Esophagus muscularis mucosa (tissue), 4 donors: Measurements from ENCODE around the gene DEUP1. TPM values are rescaled to one million over a fixed set of nuclear protein-coding genes. Genes with fewer than 3 reads are reported as not detected.

ENCODE experiments used
- DNase-seq: peaks from one replicate; pipeline ENCODE4 v3.0.0-alpha.2; 2017; ENCODE audit errors: extremely low spot score
- H3K27ac ChIP-seq, 4 donors: fragments of 200-600 bp; sonication (generic); replicated peaks in 1 of 4; 1 replicate in 3 of 4; 2 replicates in 1 of 4; pipeline ENCODE4 v1.5.1; 2016 to 2019; ENCODE audit warnings: mild to moderate bottlenecking in 1 of 4
- H3K27me3 ChIP-seq, 4 donors: fragments of 200-600 bp; sonication (generic); one replicate each; pipeline versions ENCODE4 v1.5.1 to v1.6.0; 2016 to 2019
- H3K36me3 ChIP-seq, 4 donors: fragments of 200-600 bp; sonication (generic); one replicate each; pipeline ENCODE4 v1.5.1; 2016 to 2019
- H3K4me1 ChIP-seq, 4 donors: fragments of 200-600 bp; sonication (generic); one replicate each; pipeline ENCODE4 v1.5.1; 2016 to 2019
- H3K4me3 ChIP-seq, 4 donors: fragments of 200-600 bp; sonication (generic); 1 replicate in 2 of 4; 2 replicates in 2 of 4; pipeline ENCODE4 v1.5.1; 2016 to 2019; ENCODE audit warnings: mild to moderate bottlenecking in 4 of 4, moderate library complexity in 1 of 4
- H3K9me3 ChIP-seq, 4 donors: fragments of 200-600 bp; sonication (generic); 1 replicate in 3 of 4; 2 replicates in 1 of 4; pipeline ENCODE4 v1.5.1; 2016 to 2019
- EP300 ChIP-seq: sonication (generic); formaldehyde crosslinking; IDR thresholded peaks from one replicate; pipeline ENCODE4 v1.6.1; 2017; ENCODE audit warnings: antibody characterized with exemption
- POLR2A ChIP-seq: fragments of 450-650 bp; IDR thresholded peaks from one replicate; pipeline ENCODE4 v1.6.1; 2017; ENCODE audit warnings: antibody characterized with exemption, moderate library complexity, mild to moderate bottlenecking, low read depth
- POLR2AphosphoS5 ChIP-seq, 2 donors: sonication (generic); formaldehyde crosslinking; IDR thresholded peaks; one replicate each; pipeline ENCODE4 v1.6.1; 2017; ENCODE audit warnings: antibody characterized with exemption in 2 of 2
- WGBS: methylation state at CpG from one replicate; pipeline ENCODE4 v1.1.5; 2018; 5-methylcytosine and 5-hydroxymethylcytosine counted together
- intact Hi-C: fragments of 100-400 bp; cut with DNase I; formaldehyde crosslinking; loops from one replicate; pipeline ENCODE4 v1.15.1; 2023
- total RNA-seq, 4 donors: library from RNA; depleted of rRNA; stranded (reverse); fragments of >200 nt; gene quantifications; one replicate each; pipeline versions ENCODE4 v1.1.0 to v1.2.1, GENCODE V29; 2016
- TF ChIP-seq, protein P1 (sequence below), 3 experiments: fragments of 200-600 bp in 2 of 3; fragments of 450-650 bp in 1 of 3; sonication (generic) in 2 of 3; IDR thresholded peaks; one replicate each; pipeline ENCODE4 v1.5.1; 2017 to 2019; ENCODE audit warnings: antibody characterized with exemption in 3 of 3, mild to moderate bottlenecking in 2 of 3, moderate library complexity in 1 of 3

The DEUP1 gene
- total RNA-seq, 4 donors from 2014 or later, result not detected

GRCh38 chr11:93480756-93481155, 150.2 kb downstream of the DEUP1 start:
- 100% methylated on average over 1 of the region's 1 CpG for WGBS
- Histone ChIP-seq H3K27me3 (no peaks in the 10 kb centered on the region), H3K36me3 (peaks cover 0 to 10% (median 4%) of the 10 kb centered on the region in 4 donors), H3K9me3 (no peaks in the 10 kb centered on the region), H3K27ac (no peak overlapping the region), H3K4me1 (peaks cover 0 to 3% (median 0%) of the 10 kb centered on the region in 4 donors), H3K4me3 (no peak overlapping the region)
- TF ChIP-seq EP300, result no peak
- TF ChIP-seq POLR2A, result no peak
- no peak for TF ChIP-seq POLR2AphosphoS5 (IDR thresholded peaks at IDR 0.05)
- TF ChIP-seq, protein P1, sequence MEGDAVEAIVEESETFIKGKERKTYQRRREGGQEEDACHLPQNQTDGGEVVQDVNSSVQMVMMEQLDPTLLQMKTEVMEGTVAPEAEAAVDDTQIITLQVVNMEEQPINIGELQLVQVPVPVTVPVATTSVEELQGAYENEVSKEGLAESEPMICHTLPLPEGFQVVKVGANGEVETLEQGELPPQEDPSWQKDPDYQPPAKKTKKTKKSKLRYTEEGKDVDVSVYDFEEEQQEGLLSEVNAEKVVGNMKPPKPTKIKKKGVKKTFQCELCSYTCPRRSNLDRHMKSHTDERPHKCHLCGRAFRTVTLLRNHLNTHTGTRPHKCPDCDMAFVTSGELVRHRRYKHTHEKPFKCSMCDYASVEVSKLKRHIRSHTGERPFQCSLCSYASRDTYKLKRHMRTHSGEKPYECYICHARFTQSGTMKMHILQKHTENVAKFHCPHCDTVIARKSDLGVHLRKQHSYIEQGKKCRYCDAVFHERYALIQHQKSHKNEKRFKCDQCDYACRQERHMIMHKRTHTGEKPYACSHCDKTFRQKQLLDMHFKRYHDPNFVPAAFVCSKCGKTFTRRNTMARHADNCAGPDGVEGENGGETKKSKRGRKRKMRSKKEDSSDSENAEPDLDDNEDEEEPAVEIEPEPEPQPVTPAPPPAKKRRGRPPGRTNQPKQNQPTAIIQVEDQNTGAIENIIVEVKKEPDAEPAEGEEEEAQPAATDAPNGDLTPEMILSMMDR (IDR thresholded peaks at IDR 0.05), result no peak
- DNase-seq, result no peak
- intact Hi-C loops, result no loop called here

DNA sequence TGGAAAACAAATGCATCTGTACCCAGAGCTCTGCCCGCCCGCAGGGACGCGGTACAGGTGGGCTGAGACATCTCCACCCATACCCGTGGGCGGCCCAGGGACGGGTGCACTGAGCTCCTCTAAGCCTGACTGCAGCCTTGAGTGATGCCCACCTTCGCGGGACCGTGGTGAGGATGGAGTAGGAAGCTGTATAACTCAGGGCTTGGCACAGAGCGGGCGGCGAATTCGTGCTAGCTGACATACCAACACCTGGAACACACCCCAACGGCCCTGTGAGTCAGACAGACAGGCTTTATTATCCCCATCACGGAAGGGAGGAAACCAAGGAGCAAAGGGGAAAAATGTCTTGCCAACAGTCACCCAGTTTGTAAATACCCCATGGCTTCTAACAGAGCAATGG, 150.7 kb downstream of the DEUP1 start:
- no peak overlapping the region for H3K27ac ChIP-seq
- no peaks in the 10 kb centered on the region for H3K27me3 ChIP-seq
- H3K4me3 ChIP-seq, result no peak overlapping the region
- peaks cover 0 to 10% (median 4%) of the 10 kb centered on the region in 4 donors for H3K36me3 ChIP-seq
- intact Hi-C loops, result no loop called here
- peak; percentile 62 for DNase-seq
- H3K4me1 ChIP-seq, result peaks cover 0 to 3% (median 0%) of the 10 kb centered on the region in 4 donors
- WGBS, result 88% methylated on average over 10 of the region's 16 CpGs
- H3K9me3 ChIP-seq, result no peaks in the 10 kb centered on the region
- TF ChIP-seq POLR2A, result no peak

DNA sequence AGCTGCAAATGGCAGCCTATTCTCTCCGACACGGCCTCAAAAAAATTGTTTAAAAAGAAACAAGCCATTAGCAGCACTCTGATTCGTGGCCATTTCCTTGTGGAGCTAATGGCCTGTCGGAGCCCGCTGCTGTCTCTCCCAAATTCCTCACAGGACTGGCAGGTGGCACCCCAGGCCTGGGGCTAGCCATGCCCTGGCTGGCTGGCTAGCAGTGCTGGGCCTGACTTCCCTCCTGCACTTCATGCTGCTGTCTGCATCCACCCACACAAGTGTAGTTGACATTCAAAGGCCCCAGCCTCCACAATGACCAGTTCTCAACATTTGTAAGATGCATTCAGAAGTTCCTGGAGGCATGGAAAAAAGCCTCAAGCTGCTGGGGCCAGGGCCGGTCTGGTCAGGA, 151.2 kb downstream of the DEUP1 start:
- Histone ChIP-seq H3K27ac (no peak overlapping the region), H3K27me3 (no peaks in the 10 kb centered on the region), H3K4me1 (peaks cover 0 to 3% (median 0%) of the 10 kb centered on the region in 4 donors), H3K9me3 (no peaks in the 10 kb centered on the region), H3K36me3 (peaks cover 0 to 10% (median 4%) of the 10 kb centered on the region in 4 donors), H3K4me3 (no peak overlapping the region)
- 81% methylated on average over 5 of the region's 6 CpGs for WGBS
- DNase-seq, result peak; percentile 57
- TF ChIP-seq POLR2A, result no peak
- no peak for TF ChIP-seq POLR2AphosphoS5 (IDR thresholded peaks at IDR 0.05)
- TF ChIP-seq, protein P1 (IDR thresholded peaks at IDR 0.05), result no peak
- no peak for TF ChIP-seq EP300
- intact Hi-C loops, result no loop called here

DNA sequence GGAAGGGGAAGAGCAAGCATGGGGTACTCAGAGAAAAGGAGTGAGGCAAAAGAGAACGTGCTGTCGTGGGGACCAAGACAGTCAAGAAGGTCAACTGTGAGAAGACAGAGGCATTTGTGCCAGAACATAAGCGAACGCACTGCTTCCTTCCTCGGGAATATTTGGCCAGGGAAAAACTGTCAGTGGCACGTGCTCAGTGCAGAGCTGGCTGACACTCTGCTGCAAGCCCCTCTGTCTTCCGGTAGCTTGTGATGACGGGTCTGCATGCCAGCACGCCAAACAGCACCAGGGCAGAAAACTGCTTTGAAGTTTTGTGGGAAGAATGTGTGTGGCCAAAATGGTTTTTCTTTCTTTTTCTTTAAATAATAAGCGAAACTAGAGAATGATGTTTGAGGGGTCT, 152.0 kb downstream of the DEUP1 start:
- TF ChIP-seq EP300 (no peak), POLR2A (no peak), POLR2AphosphoS5 (IDR thresholded peaks at IDR 0.05) (no peak)
- TF ChIP-seq, protein P1 (IDR thresholded peaks at IDR 0.05), result no peak
- Histone ChIP-seq H3K9me3 (no peaks in the 10 kb centered on the region), H3K27ac (no peak overlapping the region), H3K4me3 (no peak overlapping the region), H3K4me1 (peaks cover 0 to 3% (median 0%) of the 10 kb centered on the region in 4 donors), H3K36me3 (peaks cover 0 to 10% (median 4%) of the 10 kb centered on the region in 4 donors), H3K27me3 (no peaks in the 10 kb centered on the region)
- intact Hi-C loops, result no loop called here
- peak; percentile 83 for DNase-seq
- 70% methylated on average over 10 of the region's 10 CpGs for WGBS

- no peak overlapping the region for H3K27ac ChIP-seq
- H3K4me1 ChIP-seq, result peaks cover 0 to 3% (median 0%) of the 10 kb centered on the region in 4 donors
- no peaks in the 10 kb centered on the region for H3K9me3 ChIP-seq
- 45% methylated on average over 3 of the region's 3 CpGs for WGBS
- H3K36me3 ChIP-seq, result peaks cover 0 to 11% (median 7%) of the 10 kb centered on the region in 4 donors
- intact Hi-C loops, result no loop called here
- no peaks in the 10 kb centered on the region for H3K27me3 ChIP-seq
- no peak overlapping the region for H3K4me3 ChIP-seq
- no peak for TF ChIP-seq POLR2A
- TF ChIP-seq, protein P1 (IDR thresholded peaks at IDR 0.05), result no peak
- no peak for TF ChIP-seq EP300
- TF ChIP-seq POLR2AphosphoS5 (IDR thresholded peaks at IDR 0.05), result no peak
- peak; percentile 34 for DNase-seq
Measured at GRCh38 chr11:93484716-93485115, 154.2 kb downstream of the DEUP1 start.
